Trophoblast cell (in vitro differentiated cells and primary cell): ENCODE results near the gene ANKS4B.

ENCODE experiments used
- DNase-seq, 2 donors: peaks; one replicate each; pipeline ENCODE4 v3.0.0-alpha.2; 2016
- H2AFZ ChIP-seq: 2 replicates; pipeline ENCODE4 v1.6.1; 2013; ENCODE audit warnings: low read length, moderate library complexity, mild to moderate bottlenecking; ENCODE audit not compliant: insufficient read depth, poor library complexity
- H2AK5ac ChIP-seq: 2 replicates; pipeline ENCODE4 v1.6.1; 2013; ENCODE audit warnings: mild to moderate bottlenecking, low read length
- H2BK120ac ChIP-seq: 2 replicates; pipeline ENCODE4 v1.6.1; 2013; ENCODE audit warnings: low read length, mild to moderate bottlenecking, moderate library complexity; ENCODE audit not compliant: insufficient read depth, poor library complexity
- H2BK12ac ChIP-seq: 2 replicates; pipeline ENCODE4 v1.6.1; 2013; ENCODE audit warnings: mild to moderate bottlenecking, low read length, moderate library complexity
- H2BK5ac ChIP-seq: 2 replicates; pipeline ENCODE4 v1.6.1; 2013; ENCODE audit warnings: low read length, low read depth, moderate library complexity, mild to moderate bottlenecking; ENCODE audit not compliant: poor library complexity
- H3K14ac ChIP-seq: 2 replicates; pipeline ENCODE4 v1.6.1; 2013; ENCODE audit warnings: mild to moderate bottlenecking, low read length
- H3K18ac ChIP-seq: 2 replicates; pipeline ENCODE4 v1.6.1; 2013; ENCODE audit warnings: mild to moderate bottlenecking, low read length
- H3K23ac ChIP-seq: 2 replicates; pipeline ENCODE4 v1.6.1; 2013; ENCODE audit warnings: low read length
- H3K27ac ChIP-seq: 2 replicates; pipeline ENCODE4 v1.5.1; 2013; ENCODE audit warnings: low read depth, mild to moderate bottlenecking, inconsistent platforms, low read length, moderate library complexity
- H3K27me3 ChIP-seq: 2 replicates; pipeline ENCODE4 v1.6.1; 2013; ENCODE audit warnings: inconsistent platforms, mild to moderate bottlenecking, low read length, moderate library complexity; ENCODE audit not compliant: insufficient read depth
- H3K36me3 ChIP-seq, 2 experiments: 1 replicate in 1 of 2; 2 replicates in 1 of 2; pipeline ENCODE4 v1.6.1; 2013; ENCODE audit warnings: low read length in 2 of 2, mild to moderate bottlenecking in 2 of 2, moderate library complexity in 1 of 2; ENCODE audit not compliant: insufficient read depth in 2 of 2, control insufficient read depth in 1 of 2
- H3K4ac ChIP-seq: 2 replicates; pipeline ENCODE4 v1.6.1; 2013; ENCODE audit warnings: low read depth, mild to moderate bottlenecking, low read length, moderate library complexity
- H3K4me1 ChIP-seq, 2 experiments: 1 replicate in 1 of 2; 2 replicates in 1 of 2; pipeline ENCODE4 v1.6.1; 2013; ENCODE audit warnings: low read length in 2 of 2, mild to moderate bottlenecking in 2 of 2, moderate library complexity in 1 of 2; ENCODE audit not compliant: insufficient read depth in 2 of 2, control insufficient read depth in 1 of 2
- H3K4me2 ChIP-seq: 2 replicates; pipeline ENCODE4 v1.6.1; 2013; ENCODE audit warnings: inconsistent platforms, mild to moderate bottlenecking, low read length, moderate library complexity
- H3K4me3 ChIP-seq: 2 replicates; pipeline ENCODE4 v1.5.1; 2013; ENCODE audit warnings: mild to moderate bottlenecking, low read depth, low read length, inconsistent platforms
- H3K79me1 ChIP-seq: one replicate; pipeline ENCODE4 v1.6.1; 2013; ENCODE audit warnings: low read length
- H3K79me2 ChIP-seq: 2 replicates; pipeline ENCODE4 v1.6.1; 2013; ENCODE audit warnings: low read length, mild to moderate bottlenecking; ENCODE audit not compliant: control insufficient read depth, insufficient read depth, poor library complexity
- H3K9ac ChIP-seq: 2 replicates; pipeline ENCODE4 v1.6.1; 2013; ENCODE audit warnings: mild to moderate bottlenecking, low read length
- H3K9me3 ChIP-seq: 2 replicates; pipeline ENCODE4 v1.6.1; 2013; ENCODE audit warnings: low read depth, mild to moderate bottlenecking, control low read depth, inconsistent platforms, low read length; ENCODE audit not compliant: insufficient read depth
- H4K12ac ChIP-seq: 2 replicates; pipeline ENCODE4 v1.6.1; 2013; ENCODE audit warnings: low read depth, mild to moderate bottlenecking, low read length, moderate library complexity
- H4K8ac ChIP-seq: 2 replicates; pipeline ENCODE4 v1.6.1; 2013; ENCODE audit warnings: low read depth, mild to moderate bottlenecking, low read length, moderate library complexity
- H4K91ac ChIP-seq: one replicate; pipeline ENCODE4 v1.6.1; 2013; ENCODE audit warnings: low read depth, mild to moderate bottlenecking, low read length, moderate library complexity
- WGBS: extraction: QIAGEN DNeasy Blood & Tissue Kit; methylation state at CpG from one replicate; pipeline ENCODE4 v1.1.7; 2013; ENCODE audit warnings: missing lambda C conversion rate; ENCODE audit not compliant: insufficient read length, insufficient coverage; ENCODE audit errors: extremely low coverage; 5-methylcytosine and 5-hydroxymethylcytosine counted together

The ANKS4B gene

GRCh38 chr16:21197621-21198020 lies 35.9 kb upstream of the ANKS4B start:
- H2BK120ac ChIP-seq, result no peak overlapping the region
- no peak overlapping the region for H3K23ac ChIP-seq
- no peak overlapping the region for H2BK12ac ChIP-seq
- WGBS, result no CpG with 5 or more reads among the region's 3 CpGs
- peaks cover 7 to 10% of the 10 kb centered on the region in 2 experiments for H3K4me1 ChIP-seq
- no peak overlapping the region for H3K9ac ChIP-seq
- H3K79me1 ChIP-seq, result no peaks in the 10 kb centered on the region
- no peak overlapping the region for H3K4ac ChIP-seq
- no peak overlapping the region for H4K12ac ChIP-seq
- H2AK5ac ChIP-seq, result no peak overlapping the region
- no peak overlapping the region for H3K18ac ChIP-seq
- DNase-seq, result no peak
- no peak overlapping the region for H2AFZ ChIP-seq
- H3K14ac ChIP-seq, result no peak overlapping the region
- no peak overlapping the region for H2BK5ac ChIP-seq
- H3K27ac ChIP-seq, result no peak overlapping the region
- H3K36me3 ChIP-seq, result no peaks in the 10 kb centered on the region
- H3K4me2 ChIP-seq, result no peak overlapping the region
- no peaks in the 10 kb centered on the region for H3K9me3 ChIP-seq
- H3K79me2 ChIP-seq, result no peaks in the 10 kb centered on the region
- no peaks in the 10 kb centered on the region for H3K27me3 ChIP-seq
- H4K91ac ChIP-seq, result no peak overlapping the region
- no peak overlapping the region for H4K8ac ChIP-seq
- H3K4me3 ChIP-seq, result no peak overlapping the region

GRCh38 chr16:21199607-21200218 lies 33.8 kb upstream of the ANKS4B start:
- no CpG with 5 or more reads among the region's 5 CpGs for WGBS
- Histone ChIP-seq H3K4me2 (no peak overlapping the region), H2BK5ac (no peak overlapping the region), H3K79me2 (no peaks in the 10 kb centered on the region), H2AK5ac (no peak overlapping the region), H3K36me3 (no peaks in the 10 kb centered on the region), H2AFZ (no peak overlapping the region), H3K79me1 (no peaks in the 10 kb centered on the region), H4K91ac (no peak overlapping the region), H4K12ac (no peak overlapping the region), H2BK120ac (no peak overlapping the region), H3K9ac (no peak overlapping the region), H3K4ac (no peak overlapping the region), H3K4me1 (peaks cover 13 to 17% of the 10 kb centered on the region in 2 experiments), H3K4me3 (no peak overlapping the region), H3K27me3 (no peaks in the 10 kb centered on the region), H3K14ac (no peak overlapping the region), H3K18ac (no peak overlapping the region), H3K9me3 (no peaks in the 10 kb centered on the region), H3K23ac (no peak overlapping the region), H4K8ac (no peak overlapping the region), H2BK12ac (no peak overlapping the region), H3K27ac (no peak overlapping the region)
- no peak for DNase-seq

DNA sequence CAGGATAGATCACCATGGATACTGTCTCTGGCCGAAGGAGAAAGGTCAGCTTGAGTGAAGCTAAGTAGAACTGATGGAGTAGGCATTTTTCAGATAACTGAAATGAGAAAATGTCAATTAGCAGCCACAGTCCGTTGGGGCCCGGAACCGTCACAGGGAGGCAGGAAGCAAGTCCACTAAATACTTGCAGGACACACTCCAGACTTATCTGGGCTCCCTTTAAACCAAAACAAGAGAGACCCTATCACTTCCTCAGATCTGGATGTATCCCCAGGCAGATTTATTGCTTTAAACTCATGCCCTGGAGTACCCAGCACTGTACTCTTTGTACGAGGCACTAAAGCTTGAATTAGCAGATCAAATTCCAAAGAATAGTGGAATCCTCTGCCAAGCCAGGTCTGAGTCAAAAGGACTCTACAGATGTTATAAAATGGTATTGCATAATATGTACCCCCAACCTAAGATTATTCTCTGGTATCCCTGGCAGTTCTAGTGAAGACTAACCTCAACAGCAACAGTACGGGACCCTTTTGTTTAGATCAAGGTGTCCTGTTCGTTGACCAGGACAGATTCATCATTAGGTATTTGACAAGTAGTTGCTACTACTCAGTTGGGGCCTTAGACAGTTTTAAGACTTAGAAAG lies 30.2 kb upstream of the ANKS4B start:
- H2BK120ac ChIP-seq, result no peak overlapping the region
- WGBS, result no CpG with 5 or more reads among the region's 7 CpGs
- H2AK5ac ChIP-seq, result no peak overlapping the region
- H3K18ac ChIP-seq, result no peak overlapping the region
- no peak overlapping the region for H2BK12ac ChIP-seq
- H3K9ac ChIP-seq, result no peak overlapping the region
- no peak overlapping the region for H3K4me3 ChIP-seq
- no peak overlapping the region for H3K4ac ChIP-seq
- H3K9me3 ChIP-seq, result no peaks in the 10 kb centered on the region
- peaks cover 13 to 18% of the 10 kb centered on the region in 2 experiments for H3K4me1 ChIP-seq
- no peak overlapping the region for H2AFZ ChIP-seq
- H3K14ac ChIP-seq, result no peak overlapping the region
- no peak overlapping the region for H4K12ac ChIP-seq
- H3K4me2 ChIP-seq, result no peak overlapping the region
- no peak overlapping the region for H3K23ac ChIP-seq
- no peaks in the 10 kb centered on the region for H3K27me3 ChIP-seq
- no peak overlapping the region for H2BK5ac ChIP-seq
- no peak for DNase-seq
- H4K8ac ChIP-seq, result no peak overlapping the region
- H3K79me1 ChIP-seq, result no peaks in the 10 kb centered on the region
- H3K79me2 ChIP-seq, result no peaks in the 10 kb centered on the region
- H3K27ac ChIP-seq, result no peak overlapping the region
- no peaks in the 10 kb centered on the region for H3K36me3 ChIP-seq
- H4K91ac ChIP-seq, result no peak overlapping the region

DNA sequence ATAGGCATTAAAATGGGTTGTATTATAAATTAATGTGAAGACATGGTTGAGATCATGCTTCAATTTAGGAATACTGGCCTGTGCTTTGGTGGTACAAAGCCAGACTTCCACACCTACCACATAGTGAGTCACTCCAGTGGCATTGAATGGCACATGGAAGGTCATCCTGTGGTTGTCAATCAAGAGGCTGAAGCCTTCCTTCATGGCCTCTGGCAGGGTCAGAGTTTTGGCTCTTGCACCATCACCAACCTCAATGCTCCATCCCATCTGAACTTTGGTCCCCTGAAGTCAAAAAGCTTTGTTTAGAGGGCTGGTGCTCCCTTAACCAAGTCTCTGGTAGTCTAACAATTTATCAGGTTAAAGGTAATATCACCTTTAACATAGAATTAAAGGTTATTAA lies 28.2 kb upstream of the ANKS4B start:
- H3K9ac ChIP-seq, result no peak overlapping the region
- no peak overlapping the region for H3K4ac ChIP-seq
- no peaks in the 10 kb centered on the region for H3K79me1 ChIP-seq
- no peak for DNase-seq
- H2BK12ac ChIP-seq, result no peak overlapping the region
- peaks cover 6 to 11% of the 10 kb centered on the region in 2 experiments for H3K4me1 ChIP-seq
- H3K23ac ChIP-seq, result no peak overlapping the region
- no peaks in the 10 kb centered on the region for H3K9me3 ChIP-seq
- H4K91ac ChIP-seq, result no peak overlapping the region
- no peaks in the 10 kb centered on the region for H3K36me3 ChIP-seq
- no peak overlapping the region for H2AK5ac ChIP-seq
- H2BK5ac ChIP-seq, result no peak overlapping the region
- no peaks in the 10 kb centered on the region for H3K27me3 ChIP-seq
- H3K14ac ChIP-seq, result no peak overlapping the region
- H3K79me2 ChIP-seq, result no peaks in the 10 kb centered on the region
- no peak overlapping the region for H4K12ac ChIP-seq
- H3K18ac ChIP-seq, result no peak overlapping the region
- H3K4me3 ChIP-seq, result no peak overlapping the region
- no peak overlapping the region for H3K27ac ChIP-seq
- no peak overlapping the region for H2BK120ac ChIP-seq
- H2AFZ ChIP-seq, result no peak overlapping the region
- no peak overlapping the region for H4K8ac ChIP-seq
- no peak overlapping the region for H3K4me2 ChIP-seq
